ENCODE results near the gene PAGR1. TPM values are rescaled to one million over a fixed set of nuclear protein-coding genes. Genes with fewer than 3 reads are reported as not detected.

Gene PAGR1
- total RNA-seq (10 to 100 TPM in 9 of 10 donors, 1 to 10 TPM in 1; 9.6 to 14.8 (median 12.0) TPM), polyA plus RNA-seq (10 to 100 TPM; 28.7 to 35.1 TPM)
- long read RNA-seq, donor 1, transcript PAGR1-201 (3 exons, 1,702 nt), result major isoform, 46 of 47 reads
- long read RNA-seq, donor 1, partial matches to known transcripts, result 1 of 47 reads
- long read RNA-seq, donor 1, other reads (novel, unspliced or antisense), result 0 of 47 reads
- long read RNA-seq, donor 2, transcript PAGR1-201 (3 exons, 1,702 nt), result major isoform, 42 of 42 reads
- long read RNA-seq, donor 2, partial matches to known transcripts, result 0 of 42 reads
- long read RNA-seq, donor 2, other reads (novel, unspliced or antisense), result 0 of 42 reads
- long read RNA-seq, donor 3, transcript PAGR1-201 (3 exons, 1,702 nt), result major isoform, 65 of 65 reads
- long read RNA-seq, donor 3, partial matches to known transcripts, result 0 of 65 reads
- long read RNA-seq, donor 3, other reads (novel, unspliced or antisense), result 0 of 65 reads

DNA sequence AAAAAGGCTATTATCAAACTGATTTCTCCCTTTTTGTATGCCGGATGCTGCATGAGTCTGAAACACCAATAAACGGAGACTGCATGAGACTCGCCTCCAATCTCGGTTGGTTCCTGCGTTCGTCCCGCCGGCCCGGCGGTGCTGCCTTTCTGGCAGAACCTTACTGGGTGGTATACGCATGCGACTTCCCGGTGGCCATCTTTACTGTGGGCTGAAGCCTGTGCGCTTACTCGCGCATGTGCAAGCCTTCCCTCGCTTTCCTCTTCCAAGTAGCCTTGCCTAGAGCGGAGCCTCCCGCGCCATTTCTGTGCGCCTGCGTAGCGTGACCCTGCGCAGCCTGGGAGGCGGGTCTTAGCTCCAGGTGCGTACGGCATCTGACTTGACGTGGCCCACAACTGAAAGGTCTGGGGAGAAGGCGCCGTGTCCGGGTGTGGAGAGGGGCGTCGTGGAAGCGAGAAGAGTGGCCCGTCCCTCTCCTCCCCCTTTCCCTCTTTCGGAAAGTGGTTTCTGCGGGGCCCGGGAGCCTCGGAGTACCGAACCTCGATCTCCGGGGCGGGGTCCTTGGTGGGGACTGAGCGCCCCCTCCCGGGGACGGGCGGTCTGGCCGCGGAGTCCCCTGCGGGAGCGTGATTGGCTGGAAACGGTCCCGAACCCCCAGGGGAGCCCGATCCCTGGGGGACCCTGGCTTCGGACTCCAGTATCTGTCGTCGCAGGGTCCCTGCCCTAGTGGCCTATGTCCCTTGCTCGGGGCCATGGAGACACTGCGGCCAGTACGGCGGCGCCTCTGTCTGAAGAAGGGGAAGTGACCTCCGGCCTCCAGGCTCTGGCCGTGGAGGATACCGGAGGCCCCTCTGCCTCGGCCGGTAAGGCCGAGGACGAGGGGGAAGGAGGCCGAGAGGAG, at the start of gene PAGR1:
Gene PAGR1, plus strand, starts transcription at position 360 of the 901 bp plus-strand sequence. Its CDS starts 374 bp downstream, at position 734.
- peak; percentile 82 to 91 (median 86) for ATAC-seq
- H3K27ac ChIP-seq, result peak within 1 kb of the TSS; percentile 77 to 96 (median 90)
- DNase-seq, result peak; percentile 98 to 99
- intact Hi-C loops (cut with DNase I), result loop anchor here in 6 of 10 donors (1.0 to 10.0 kb wide), 7 partner anchors 26 to 839 kb away; partner anchors contain the start of genes CDIPT (in 5 of the 6), FBRS (in 1 of the 6), HIRIP3 (in 1 of the 6) and INO80E (in 1 of the 6)
- peaks cover 0 to 25% (median 0%) of the 10 kb centered on the region in 9 donors for H3K36me3 ChIP-seq
- 0% methylated on average over 67 to 70 of the region's 70 CpGs for WGBS, 2 donors
- no peaks in the 10 kb centered on the region for H3K9me3 ChIP-seq
- H3K27me3 ChIP-seq, result peaks cover 0 to 16% (median 0%) of the 10 kb centered on the region in 7 donors
- peak within 1 kb of the TSS; percentile 57 to 80 (median 71) for H3K4me3 ChIP-seq
- H3K4me1 ChIP-seq, result peaks cover 8 to 78% (median 65%) of the 10 kb centered on the region in 9 donors
- TF ChIP-seq, protein P1, sequence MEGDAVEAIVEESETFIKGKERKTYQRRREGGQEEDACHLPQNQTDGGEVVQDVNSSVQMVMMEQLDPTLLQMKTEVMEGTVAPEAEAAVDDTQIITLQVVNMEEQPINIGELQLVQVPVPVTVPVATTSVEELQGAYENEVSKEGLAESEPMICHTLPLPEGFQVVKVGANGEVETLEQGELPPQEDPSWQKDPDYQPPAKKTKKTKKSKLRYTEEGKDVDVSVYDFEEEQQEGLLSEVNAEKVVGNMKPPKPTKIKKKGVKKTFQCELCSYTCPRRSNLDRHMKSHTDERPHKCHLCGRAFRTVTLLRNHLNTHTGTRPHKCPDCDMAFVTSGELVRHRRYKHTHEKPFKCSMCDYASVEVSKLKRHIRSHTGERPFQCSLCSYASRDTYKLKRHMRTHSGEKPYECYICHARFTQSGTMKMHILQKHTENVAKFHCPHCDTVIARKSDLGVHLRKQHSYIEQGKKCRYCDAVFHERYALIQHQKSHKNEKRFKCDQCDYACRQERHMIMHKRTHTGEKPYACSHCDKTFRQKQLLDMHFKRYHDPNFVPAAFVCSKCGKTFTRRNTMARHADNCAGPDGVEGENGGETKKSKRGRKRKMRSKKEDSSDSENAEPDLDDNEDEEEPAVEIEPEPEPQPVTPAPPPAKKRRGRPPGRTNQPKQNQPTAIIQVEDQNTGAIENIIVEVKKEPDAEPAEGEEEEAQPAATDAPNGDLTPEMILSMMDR (IDR thresholded peaks at IDR 0.05), result peak; percentile 78 to 97 (median 91)

DNA sequence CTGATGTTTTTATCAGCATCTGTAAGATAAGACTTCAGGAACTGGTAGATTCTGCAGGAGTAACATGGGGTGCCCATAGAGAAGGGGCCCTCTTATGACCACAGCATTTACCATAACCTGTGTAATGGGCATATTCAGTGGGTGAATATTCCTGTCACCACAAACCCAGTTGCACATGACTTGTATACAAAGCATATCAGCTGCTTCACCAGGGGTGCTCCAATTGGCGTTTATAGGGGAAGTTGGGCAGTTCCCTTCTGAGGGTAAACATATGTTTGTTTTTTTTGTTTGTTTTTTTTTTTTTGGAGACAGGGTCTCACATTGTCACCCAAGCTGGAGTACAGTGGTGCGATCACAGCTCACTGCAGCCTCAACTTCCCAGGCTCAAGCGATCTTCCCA, 49.4 kb upstream of the PAGR1 start:
- no peak overlapping the region for H3K27ac ChIP-seq
- no peaks in the 10 kb centered on the region for H3K9me3 ChIP-seq
- no peaks in the 10 kb centered on the region for H3K4me1 ChIP-seq
- ATAC-seq (no peak), DNase-seq (no peak)
- H3K4me3 ChIP-seq, result no peak overlapping the region
- no peaks in the 10 kb centered on the region for H3K36me3 ChIP-seq
- intact Hi-C loops (cut with DNase I), result no loop called here
- TF ChIP-seq, protein P1 (IDR thresholded peaks at IDR 0.05), result no peak
- WGBS, 2 donors, result 89 to 90% methylated on average over 3 of the region's 3 CpGs
- H3K27me3 ChIP-seq, result peaks cover 0 to 9% (median 0%) of the 10 kb centered on the region in 7 donors

DNA sequence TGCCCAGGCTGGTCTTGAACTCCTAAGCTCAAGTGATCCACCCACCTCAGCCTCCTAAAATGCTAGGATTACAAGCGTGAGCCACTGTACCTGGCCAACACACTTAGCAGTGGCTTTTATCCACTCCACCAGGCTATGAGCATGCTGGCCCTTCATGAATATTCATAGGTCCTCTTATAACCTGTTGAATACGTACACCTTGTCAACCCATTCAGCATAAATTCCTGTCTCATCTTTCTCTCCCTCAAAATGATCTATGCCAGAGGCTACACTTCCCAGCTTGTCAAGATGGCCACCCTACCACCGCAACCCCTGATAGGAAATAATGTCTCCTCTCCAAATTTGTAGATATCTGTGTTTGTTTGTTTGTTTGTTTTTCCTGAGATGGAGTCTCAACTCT, 48.9 kb upstream of the PAGR1 start:
- no peak for DNase-seq
- Histone ChIP-seq H3K4me1 (no peaks in the 10 kb centered on the region), H3K9me3 (no peaks in the 10 kb centered on the region), H3K27me3 (peaks cover 0 to 8% (median 0%) of the 10 kb centered on the region in 7 donors), H3K36me3 (no peaks in the 10 kb centered on the region), H3K27ac (no peak overlapping the region), H3K4me3 (no peak overlapping the region)
- 87 to 90% methylated on average over 3 of the region's 3 CpGs for WGBS, 2 donors
- intact Hi-C loops (cut with DNase I), result no loop called here
- no peak for ATAC-seq
- TF ChIP-seq, protein P1 (IDR thresholded peaks at IDR 0.05), result no peak

DNA sequence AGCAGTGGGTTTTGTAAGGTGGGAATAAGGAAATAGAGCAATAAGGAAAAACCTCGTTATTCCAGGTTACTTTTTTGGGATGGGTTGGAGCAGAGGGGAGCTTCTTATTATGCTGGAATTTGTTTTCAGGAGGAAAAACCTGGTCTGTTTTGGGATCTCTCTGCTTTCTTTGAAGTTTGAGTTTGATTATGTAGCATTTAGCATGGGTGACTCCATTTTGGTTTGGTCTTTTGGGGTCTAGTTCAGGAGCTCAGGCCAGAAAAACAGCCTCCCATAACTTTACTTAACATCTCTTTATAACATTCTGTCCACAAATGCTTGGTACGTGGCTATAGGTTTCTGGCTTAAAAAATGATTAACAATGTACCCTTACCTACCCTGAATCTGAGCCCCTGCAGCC, 46.4 kb upstream of the PAGR1 start:
- 83 to 84% methylated on average over 2 of the region's 2 CpGs for WGBS, 2 donors
- TF ChIP-seq, protein P1 (IDR thresholded peaks at IDR 0.05), result no peak

More for the DNA sequence above, 46.4 kb upstream of the PAGR1 start:
- Histone ChIP-seq H3K27ac (no peak overlapping the region), H3K4me1 (peaks cover 0 to 3% (median 0%) of the 10 kb centered on the region in 9 donors), H3K36me3 (no peaks in the 10 kb centered on the region), H3K4me3 (no peak overlapping the region), H3K9me3 (no peaks in the 10 kb centered on the region), H3K27me3 (peaks cover 0 to 2% (median 0%) of the 10 kb centered on the region in 7 donors)
- ATAC-seq (no peak), DNase-seq (no peak)
- intact Hi-C loops (cut with DNase I), result no loop called here
